ENCODE measurements around the gene CUL9.

Gene CUL9

DNA sequence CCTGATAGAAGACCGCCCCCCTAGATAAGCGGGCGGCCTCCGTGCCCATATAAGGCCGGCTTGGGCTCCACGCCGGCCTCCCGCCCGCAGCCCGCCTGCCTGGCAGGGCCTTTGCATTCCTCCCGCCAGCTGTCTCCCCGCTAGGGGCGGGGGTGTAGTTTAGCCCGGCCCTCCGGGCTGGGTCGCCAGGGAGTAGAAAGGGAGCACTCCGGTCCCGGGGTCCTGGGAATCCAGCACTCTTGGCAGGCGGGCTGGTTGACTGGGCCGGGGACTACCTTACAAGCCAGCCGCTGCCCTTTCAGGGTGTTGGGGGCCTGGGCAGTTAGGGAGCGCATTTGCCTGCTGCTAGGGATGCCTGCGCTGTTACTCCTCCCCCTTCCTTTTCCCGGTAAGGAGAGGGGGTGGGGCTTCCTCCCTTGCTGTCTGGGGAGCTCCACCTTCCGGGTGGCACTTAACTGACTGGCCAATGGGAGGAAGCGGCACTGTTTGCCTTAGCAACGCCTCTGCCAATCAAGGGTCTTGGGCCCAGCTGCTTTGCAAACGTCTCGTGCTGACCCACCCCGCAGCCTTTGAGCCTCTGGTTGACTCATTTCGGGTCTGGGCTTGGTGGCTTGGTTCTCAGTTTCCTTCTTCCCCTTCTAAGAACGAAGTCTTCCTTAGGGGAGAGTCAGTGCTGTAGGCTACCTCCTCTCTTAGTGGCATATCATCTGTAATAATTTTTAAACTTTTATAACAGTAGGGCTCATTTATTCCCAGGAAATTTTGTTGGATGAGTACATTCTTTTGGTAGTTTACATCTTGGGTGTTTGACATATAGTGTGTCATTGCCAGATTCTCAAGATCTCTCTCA is 7.5 kb upstream of the CUL9 start:
- peak; percentile 99 for DNase-seq (ENCODE audit: extremely low read depth, low read depth)
- peak overlapping the region; percentile 87 for H3K4me3 ChIP-seq (replicated peaks; ENCODE audit: low read depth, low read length)
- no peak for TF ChIP-seq CTCF (IDR thresholded peaks at IDR 0.05; ENCODE audit: low read depth, low read length, missing control alignments)

DNA sequence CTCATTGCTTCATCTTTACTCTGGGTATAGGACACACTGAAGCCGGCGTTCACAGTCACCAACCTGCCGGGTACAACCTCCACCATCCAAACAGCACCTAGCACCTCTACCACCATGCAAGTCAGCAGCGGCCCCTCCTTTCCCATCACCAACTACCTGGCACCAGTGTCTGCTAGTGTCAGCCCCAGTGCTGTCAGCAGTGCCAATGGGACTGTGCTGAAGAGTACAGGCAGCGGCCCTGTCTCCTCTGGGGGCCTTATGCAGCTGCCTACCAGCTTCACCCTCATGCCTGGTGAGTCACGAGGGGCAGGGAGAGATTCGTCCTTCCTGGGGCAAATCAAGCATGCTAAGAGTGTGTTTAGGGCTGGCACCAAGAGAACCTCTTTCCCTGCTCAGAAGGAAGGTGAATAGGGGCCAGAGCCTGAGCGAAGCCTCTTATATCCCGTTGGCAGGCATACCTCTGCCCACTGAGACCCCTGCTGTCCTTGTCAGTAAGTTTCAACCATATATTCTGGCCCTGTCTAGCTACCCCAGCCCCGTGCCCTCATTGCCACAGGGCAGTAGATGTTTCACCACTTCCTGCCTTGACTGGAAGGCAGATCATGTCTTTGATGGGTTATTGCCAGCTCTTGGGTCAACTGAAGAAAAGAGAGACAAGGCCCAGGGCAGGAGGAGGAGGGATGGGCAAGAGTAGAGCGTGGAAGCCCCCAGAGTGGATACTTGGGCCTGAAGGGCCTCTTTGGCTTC is 6.1 kb upstream of the CUL9 start:
- no peak for DNase-seq (ENCODE audit: extremely low read depth, low read depth)
- TF ChIP-seq CTCF (IDR thresholded peaks at IDR 0.05; ENCODE audit: low read depth, low read length, missing control alignments): no peak
- no peak overlapping the region for H3K4me3 ChIP-seq (replicated peaks; ENCODE audit: low read depth, low read length)

DNA sequence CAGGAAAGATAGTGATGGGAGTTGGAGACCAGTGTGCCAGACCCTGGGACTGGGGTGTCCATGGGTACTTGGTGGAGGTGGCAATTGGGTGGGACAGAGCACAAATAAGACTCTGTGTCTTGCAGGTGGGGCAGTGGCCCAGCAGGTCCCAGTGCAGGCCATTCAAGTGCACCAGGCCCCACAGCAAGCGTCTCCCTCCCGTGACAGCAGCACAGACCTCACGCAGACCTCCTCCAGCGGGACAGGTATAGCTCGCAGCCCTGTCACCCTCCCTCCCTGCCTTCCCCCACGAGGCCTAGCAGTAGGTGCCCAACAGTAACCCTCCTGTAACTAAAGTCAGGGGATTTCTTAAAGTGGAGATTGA is 5.6 kb upstream of the CUL9 start:
- DNase-seq (ENCODE audit: extremely low read depth, low read depth): no peak
- TF ChIP-seq CTCF (IDR thresholded peaks at IDR 0.05; ENCODE audit: low read depth, low read length, missing control alignments): no peak
- no peak overlapping the region for H3K4me3 ChIP-seq (replicated peaks; ENCODE audit: low read depth, low read length)

GRCh38 chr6:43178150-43178549 is 3.8 kb upstream of the CUL9 start:
- H3K4me3 ChIP-seq (replicated peaks; ENCODE audit: low read depth, low read length): no peak overlapping the region
- no peak for TF ChIP-seq CTCF (IDR thresholded peaks at IDR 0.05; ENCODE audit: low read depth, low read length, missing control alignments)
- DNase-seq (ENCODE audit: extremely low read depth, low read depth): no peak

DNA sequence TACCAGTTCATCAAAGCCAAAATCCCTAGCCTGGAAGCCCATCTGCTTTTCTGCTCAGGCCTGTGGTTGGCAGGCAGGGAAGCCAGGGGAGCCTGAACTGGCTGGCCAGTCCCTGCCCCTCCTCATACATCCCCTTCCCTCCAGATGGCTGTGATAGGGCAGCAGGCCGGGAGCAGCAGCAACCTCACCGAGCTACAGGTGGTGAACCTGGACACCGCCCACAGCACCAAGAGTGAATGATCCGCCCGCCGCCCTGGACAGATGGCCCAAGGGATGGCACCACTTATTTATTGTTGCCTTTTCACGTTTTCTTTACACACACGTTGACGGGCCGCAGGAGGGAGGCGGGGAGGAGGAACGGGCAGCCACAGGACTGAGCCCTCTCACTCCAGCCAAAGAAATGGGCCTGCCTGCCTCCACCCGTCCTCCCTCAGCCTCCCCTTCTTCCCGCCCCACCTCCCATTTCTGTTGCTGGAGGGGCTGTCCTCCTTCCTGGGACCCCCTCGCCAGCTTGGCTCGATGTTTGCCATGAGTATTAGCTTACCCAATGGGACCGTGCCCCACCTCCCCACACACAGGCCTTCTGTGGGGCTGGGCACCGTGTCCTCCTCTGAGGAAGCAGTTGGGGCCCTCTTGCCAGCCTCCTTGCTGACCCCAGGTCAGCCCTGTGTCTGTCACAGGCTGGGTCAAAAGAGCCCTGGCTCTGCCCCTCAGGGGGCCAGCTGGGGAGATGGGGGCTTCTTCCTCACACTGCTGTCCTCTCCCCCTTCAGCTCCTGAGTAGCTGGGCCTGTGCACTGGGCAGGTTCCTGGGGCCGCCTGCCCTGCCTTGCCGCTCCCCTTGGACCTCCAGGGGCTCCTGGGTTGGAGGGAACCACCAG is 2.8 kb upstream of the CUL9 start:
- no peak for DNase-seq (ENCODE audit: extremely low read depth, low read depth)
- no peak overlapping the region for H3K4me3 ChIP-seq (replicated peaks; ENCODE audit: low read depth, low read length)
- no peak for TF ChIP-seq CTCF (IDR thresholded peaks at IDR 0.05; ENCODE audit: low read depth, low read length, missing control alignments)

DNA sequence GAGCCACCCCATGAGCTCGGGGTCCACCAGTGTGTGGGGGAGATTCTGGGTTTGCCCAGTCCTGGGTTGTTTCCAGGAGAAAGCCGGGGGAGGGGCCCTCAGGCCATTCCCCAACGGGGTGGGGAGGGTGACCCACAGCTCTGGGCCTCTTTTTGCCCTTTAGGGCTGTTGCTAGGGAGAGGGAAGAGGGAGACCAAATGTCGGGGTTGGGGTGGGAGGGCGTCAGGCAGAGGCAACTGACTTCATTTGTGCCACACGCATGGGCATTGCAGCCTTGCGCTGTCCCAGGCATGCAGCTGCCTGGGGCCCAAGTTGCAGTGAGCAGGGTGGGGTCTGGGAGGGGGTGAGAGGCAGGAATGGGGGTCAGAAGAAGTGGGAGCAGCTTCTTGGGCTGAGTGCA is 1.9 kb upstream of the CUL9 start:
- TF ChIP-seq CTCF (IDR thresholded peaks at IDR 0.05; ENCODE audit: low read depth, low read length, missing control alignments): no peak
- no peak overlapping the region for H3K4me3 ChIP-seq (replicated peaks; ENCODE audit: low read depth, low read length)
- DNase-seq (ENCODE audit: extremely low read depth, low read depth): no peak
